Measurements from ENCODE around the gene RBM19. TPM values are rescaled to one million over a fixed set of nuclear protein-coding genes. Genes with fewer than 3 reads are reported as not detected.

RBM19 gene
- total RNA-seq, 4 donors from 2014 or later, result 19.3 to 45.5 (median 31.5) TPM

- Histone ChIP-seq H3K27me3 (no peaks in the 10 kb centered on the region), H3K36me3 (no peaks in the 10 kb centered on the region), H3K4me3 (no peak overlapping the region), H3K4me1 (no peaks in the 10 kb centered on the region), H3K27ac (no peak overlapping the region), H3K9me3 (no peaks in the 10 kb centered on the region)
- TF ChIP-seq CTCF (IDR thresholded peaks at IDR 0.05), result no peak
- no peak for TF ChIP-seq POLR2A (IDR thresholded peaks at IDR 0.05)
- no peak for DNase-seq
- intact Hi-C loops (cut with DNase I; ENCODE audit: low total_unique reads), result no loop called here
Measured at GRCh38 chr12:113880326-113880725, 85.8 kb downstream of the RBM19 start.

- no peaks in the 10 kb centered on the region for H3K9me3 ChIP-seq
- H3K4me1 ChIP-seq, result no peaks in the 10 kb centered on the region
- no peak overlapping the region for H3K27ac ChIP-seq
- TF ChIP-seq CTCF (IDR thresholded peaks at IDR 0.05), result no peak
- no peak for TF ChIP-seq POLR2A (IDR thresholded peaks at IDR 0.05)
- H3K4me3 ChIP-seq, result no peak overlapping the region
- H3K36me3 ChIP-seq, result no peaks in the 10 kb centered on the region
- no peaks in the 10 kb centered on the region for H3K27me3 ChIP-seq
- DNase-seq, result no peak
- intact Hi-C loops (cut with DNase I; ENCODE audit: low total_unique reads), result no loop called here
Measured at GRCh38 chr12:113879658-113880057, 86.5 kb downstream of the RBM19 start.

- no peaks in the 10 kb centered on the region for H3K27me3 ChIP-seq
- intact Hi-C loops (cut with DNase I; ENCODE audit: low total_unique reads), result no loop called here
- H3K36me3 ChIP-seq, result no peaks in the 10 kb centered on the region
- TF ChIP-seq CTCF (IDR thresholded peaks at IDR 0.05) (no peak), POLR2A (IDR thresholded peaks at IDR 0.05) (no peak)
- H3K4me3 ChIP-seq, result no peak overlapping the region
- no peak overlapping the region for H3K27ac ChIP-seq
- H3K9me3 ChIP-seq, result no peaks in the 10 kb centered on the region
- DNase-seq, result no peak
- no peaks in the 10 kb centered on the region for H3K4me1 ChIP-seq
Measured at GRCh38 chr12:113877607-113878006, 88.5 kb downstream of the RBM19 start.

GRCh38 chr12:113876160-113876559 is 90.0 kb downstream of the RBM19 start:
- no peak for TF ChIP-seq POLR2A (IDR thresholded peaks at IDR 0.05)
- no peak for TF ChIP-seq CTCF (IDR thresholded peaks at IDR 0.05)
- no peak overlapping the region for H3K4me3 ChIP-seq
- H3K4me1 ChIP-seq, result no peaks in the 10 kb centered on the region
- DNase-seq, result no peak
- H3K9me3 ChIP-seq, result no peaks in the 10 kb centered on the region
- H3K36me3 ChIP-seq, result no peaks in the 10 kb centered on the region
- H3K27me3 ChIP-seq, result no peaks in the 10 kb centered on the region
- H3K27ac ChIP-seq, result no peak overlapping the region
- intact Hi-C loops (cut with DNase I; ENCODE audit: low total_unique reads), result no loop called here

GRCh38 chr12:113875691-113876090 is 90.4 kb downstream of the RBM19 start:
- H3K27ac ChIP-seq, result no peak overlapping the region
- DNase-seq, result no peak
- no peaks in the 10 kb centered on the region for H3K36me3 ChIP-seq
- no peaks in the 10 kb centered on the region for H3K27me3 ChIP-seq
- no peaks in the 10 kb centered on the region for H3K4me1 ChIP-seq
- H3K9me3 ChIP-seq, result no peaks in the 10 kb centered on the region
- no peak for TF ChIP-seq POLR2A (IDR thresholded peaks at IDR 0.05)
- TF ChIP-seq CTCF (IDR thresholded peaks at IDR 0.05), result no peak
- H3K4me3 ChIP-seq, result no peak overlapping the region
- intact Hi-C loops (cut with DNase I; ENCODE audit: low total_unique reads), result no loop called here

Measured in uterus (tissue), 4 donors.